ENCODE results near the gene TTC28.

The TTC28 gene

DNA sequence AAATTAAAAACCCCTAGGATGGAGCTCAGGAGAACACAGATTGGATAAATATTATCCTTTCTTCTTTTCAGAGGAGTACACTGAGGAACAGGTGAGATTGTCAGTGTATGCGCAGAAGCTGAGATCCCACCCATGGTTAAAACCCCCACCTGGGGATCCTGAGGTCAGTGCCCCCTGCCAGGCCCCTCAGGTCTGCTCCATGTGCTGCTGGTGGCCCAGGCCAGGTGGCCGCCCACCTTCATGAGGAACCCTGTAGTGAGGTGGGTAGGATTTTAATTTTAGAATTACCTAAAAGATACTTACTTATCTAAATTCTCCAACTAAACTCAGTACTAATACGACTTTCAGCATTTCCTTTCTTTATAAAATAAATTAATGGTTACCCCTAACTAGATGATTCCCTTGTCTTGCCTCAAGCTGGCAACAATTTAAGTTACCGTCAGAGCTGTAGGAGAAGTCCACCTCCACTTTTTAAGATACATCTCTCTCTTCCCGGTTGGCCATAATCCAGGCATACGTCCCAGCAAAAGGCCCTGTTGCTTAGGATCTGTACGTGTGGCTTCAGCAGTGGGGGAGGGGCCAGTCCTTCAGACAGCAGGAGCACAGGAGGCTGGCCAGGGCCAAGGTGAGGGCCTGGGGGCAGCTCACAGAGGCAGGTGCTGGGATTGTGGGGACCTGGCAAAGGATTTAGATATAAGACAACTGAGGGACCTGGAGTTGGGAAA, 699.1 kb downstream of the TTC28 start:
- TF ChIP-seq EP300 (IDR thresholded peaks at IDR 0.05; ENCODE audit: borderline replicate concordance) (no peak), YY1 (IDR thresholded peaks at IDR 0.05; ENCODE audit: low read depth) (no peak), RAD21 (IDR thresholded peaks at IDR 0.05; ENCODE audit: low read depth) (no peak), TEAD4 (IDR thresholded peaks at IDR 0.05) (no peak), EGR1 (IDR thresholded peaks at IDR 0.05) (no peak), TCF12 (IDR thresholded peaks at IDR 0.05; ENCODE audit: low read depth) (no peak)
- TF ChIP-seq, protein P1, sequence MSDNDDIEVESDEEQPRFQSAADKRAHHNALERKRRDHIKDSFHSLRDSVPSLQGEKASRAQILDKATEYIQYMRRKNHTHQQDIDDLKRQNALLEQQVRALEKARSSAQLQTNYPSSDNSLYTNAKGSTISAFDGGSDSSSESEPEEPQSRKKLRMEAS (IDR thresholded peaks at IDR 0.05) = no peak

DNA sequence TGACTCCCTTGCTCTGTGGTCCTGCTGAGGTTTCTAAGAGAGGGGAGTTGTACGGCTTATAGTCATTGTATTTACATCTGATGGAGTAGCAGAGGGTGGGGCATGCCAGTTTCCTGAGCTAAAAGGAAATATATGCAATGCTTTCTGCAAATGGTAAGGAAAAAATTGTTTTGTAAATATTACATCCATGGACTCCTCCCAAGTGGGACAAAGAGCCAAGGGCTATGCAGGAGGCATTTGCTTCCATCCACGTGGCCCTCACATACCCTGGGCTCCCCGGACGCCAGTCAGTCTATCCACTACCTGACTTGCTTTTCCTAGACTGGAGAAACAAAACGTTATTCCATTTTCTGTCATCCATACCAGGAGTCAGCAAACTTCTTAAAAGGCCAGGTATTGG, 700.8 kb downstream of the TTC28 start:
- TF ChIP-seq CREB1 (IDR thresholded peaks at IDR 0.05; ENCODE audit: low read depth) = no peak
- no peak for TF ChIP-seq TEAD4 (IDR thresholded peaks at IDR 0.05)
- no peak for TF ChIP-seq EGR1 (IDR thresholded peaks at IDR 0.05)
- no peak for TF ChIP-seq FOXM1 (IDR thresholded peaks at IDR 0.05; ENCODE audit: borderline replicate concordance, low read depth)
- TF ChIP-seq TCF12 (IDR thresholded peaks at IDR 0.05; ENCODE audit: low read depth) = no peak
- no peak for TF ChIP-seq CEBPB (IDR thresholded peaks at IDR 0.05)
- TF ChIP-seq RAD21 (IDR thresholded peaks at IDR 0.05; ENCODE audit: low read depth) = no peak
- no peak for TF ChIP-seq ZBTB7A (IDR thresholded peaks at IDR 0.05; ENCODE audit: low read depth)
- no peak for TF ChIP-seq TAF1 (IDR thresholded peaks at IDR 0.05; ENCODE audit: low read depth)
- TF ChIP-seq, protein P2, sequence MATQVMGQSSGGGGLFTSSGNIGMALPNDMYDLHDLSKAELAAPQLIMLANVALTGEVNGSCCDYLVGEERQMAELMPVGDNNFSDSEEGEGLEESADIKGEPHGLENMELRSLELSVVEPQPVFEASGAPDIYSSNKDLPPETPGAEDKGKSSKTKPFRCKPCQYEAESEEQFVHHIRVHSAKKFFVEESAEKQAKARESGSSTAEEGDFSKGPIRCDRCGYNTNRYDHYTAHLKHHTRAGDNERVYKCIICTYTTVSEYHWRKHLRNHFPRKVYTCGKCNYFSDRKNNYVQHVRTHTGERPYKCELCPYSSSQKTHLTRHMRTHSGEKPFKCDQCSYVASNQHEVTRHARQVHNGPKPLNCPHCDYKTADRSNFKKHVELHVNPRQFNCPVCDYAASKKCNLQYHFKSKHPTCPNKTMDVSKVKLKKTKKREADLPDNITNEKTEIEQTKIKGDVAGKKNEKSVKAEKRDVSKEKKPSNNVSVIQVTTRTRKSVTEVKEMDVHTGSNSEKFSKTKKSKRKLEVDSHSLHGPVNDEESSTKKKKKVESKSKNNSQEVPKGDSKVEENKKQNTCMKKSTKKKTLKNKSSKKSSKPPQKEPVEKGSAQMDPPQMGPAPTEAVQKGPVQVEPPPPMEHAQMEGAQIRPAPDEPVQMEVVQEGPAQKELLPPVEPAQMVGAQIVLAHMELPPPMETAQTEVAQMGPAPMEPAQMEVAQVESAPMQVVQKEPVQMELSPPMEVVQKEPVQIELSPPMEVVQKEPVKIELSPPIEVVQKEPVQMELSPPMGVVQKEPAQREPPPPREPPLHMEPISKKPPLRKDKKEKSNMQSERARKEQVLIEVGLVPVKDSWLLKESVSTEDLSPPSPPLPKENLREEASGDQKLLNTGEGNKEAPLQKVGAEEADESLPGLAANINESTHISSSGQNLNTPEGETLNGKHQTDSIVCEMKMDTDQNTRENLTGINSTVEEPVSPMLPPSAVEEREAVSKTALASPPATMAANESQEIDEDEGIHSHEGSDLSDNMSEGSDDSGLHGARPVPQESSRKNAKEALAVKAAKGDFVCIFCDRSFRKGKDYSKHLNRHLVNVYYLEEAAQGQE (IDR thresholded peaks at IDR 0.05; ENCODE audit: low read depth) = no peak
- TF ChIP-seq, protein P3, sequence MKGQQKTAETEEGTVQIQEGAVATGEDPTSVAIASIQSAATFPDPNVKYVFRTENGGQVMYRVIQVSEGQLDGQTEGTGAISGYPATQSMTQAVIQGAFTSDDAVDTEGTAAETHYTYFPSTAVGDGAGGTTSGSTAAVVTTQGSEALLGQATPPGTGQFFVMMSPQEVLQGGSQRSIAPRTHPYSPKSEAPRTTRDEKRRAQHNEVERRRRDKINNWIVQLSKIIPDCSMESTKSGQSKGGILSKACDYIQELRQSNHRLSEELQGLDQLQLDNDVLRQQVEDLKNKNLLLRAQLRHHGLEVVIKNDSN (IDR thresholded peaks at IDR 0.05) = no peak
- no peak for TF ChIP-seq EP300 (IDR thresholded peaks at IDR 0.05; ENCODE audit: borderline replicate concordance)
- TF ChIP-seq, protein P1 (IDR thresholded peaks at IDR 0.05) = no peak
- no peak for TF ChIP-seq YY1 (IDR thresholded peaks at IDR 0.05; ENCODE audit: low read depth)
- TF ChIP-seq NFIC (IDR thresholded peaks at IDR 0.05) = no peak

DNA sequence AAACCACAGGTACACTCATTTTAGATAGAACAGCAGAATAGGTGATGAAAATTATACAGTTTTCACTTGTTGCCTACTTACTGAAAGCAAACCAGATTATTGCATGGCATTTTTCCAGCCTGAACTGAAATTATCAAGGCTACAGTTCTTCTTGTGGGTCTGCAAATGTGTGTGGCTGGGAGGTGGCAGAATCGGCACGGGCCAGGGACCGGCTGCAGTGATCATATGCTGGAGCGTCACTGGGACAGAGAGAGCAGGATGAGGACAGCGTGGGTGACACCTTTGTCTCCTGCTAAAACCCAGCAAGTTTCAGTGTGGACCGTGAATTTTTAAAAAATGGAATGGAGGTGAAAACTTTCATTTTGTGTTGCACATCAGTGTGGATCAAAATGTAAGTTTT, 701.3 kb downstream of the TTC28 start:
- no peak for TF ChIP-seq YY1 (IDR thresholded peaks at IDR 0.05; ENCODE audit: low read depth)
- no peak for TF ChIP-seq EP300 (IDR thresholded peaks at IDR 0.05; ENCODE audit: borderline replicate concordance)
- no peak for TF ChIP-seq TAF1 (IDR thresholded peaks at IDR 0.05; ENCODE audit: low read depth)

DNA sequence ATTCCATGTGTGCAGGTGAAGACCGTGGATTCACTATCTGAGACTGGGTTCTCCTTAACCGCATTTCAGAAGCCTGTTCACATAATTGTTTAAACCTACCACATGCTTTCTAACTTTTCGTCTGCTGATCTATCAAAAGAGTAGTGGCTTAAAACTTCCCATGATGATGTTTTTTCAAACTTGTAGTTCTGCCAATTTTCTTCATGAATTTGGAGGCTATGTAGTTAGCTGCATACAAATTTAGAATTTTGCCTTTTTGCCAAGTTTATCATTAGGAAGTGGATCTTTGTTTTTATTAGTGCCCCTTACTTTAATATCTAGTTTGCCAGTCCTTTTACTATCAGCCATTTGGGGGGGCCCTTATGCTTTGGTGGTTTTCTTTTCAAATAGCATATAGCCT, 703.1 kb downstream of the TTC28 start:
- TF ChIP-seq EGR1 (IDR thresholded peaks at IDR 0.05) = no peak
- TF ChIP-seq TAF1 (IDR thresholded peaks at IDR 0.05; ENCODE audit: low read depth) = no peak
- TF ChIP-seq YY1 (IDR thresholded peaks at IDR 0.05; ENCODE audit: low read depth) = no peak
- no peak for TF ChIP-seq CEBPB (IDR thresholded peaks at IDR 0.05)
- no peak for TF ChIP-seq TCF12 (IDR thresholded peaks at IDR 0.05; ENCODE audit: low read depth)
- no peak for TF ChIP-seq NFIC (IDR thresholded peaks at IDR 0.05)

DNA sequence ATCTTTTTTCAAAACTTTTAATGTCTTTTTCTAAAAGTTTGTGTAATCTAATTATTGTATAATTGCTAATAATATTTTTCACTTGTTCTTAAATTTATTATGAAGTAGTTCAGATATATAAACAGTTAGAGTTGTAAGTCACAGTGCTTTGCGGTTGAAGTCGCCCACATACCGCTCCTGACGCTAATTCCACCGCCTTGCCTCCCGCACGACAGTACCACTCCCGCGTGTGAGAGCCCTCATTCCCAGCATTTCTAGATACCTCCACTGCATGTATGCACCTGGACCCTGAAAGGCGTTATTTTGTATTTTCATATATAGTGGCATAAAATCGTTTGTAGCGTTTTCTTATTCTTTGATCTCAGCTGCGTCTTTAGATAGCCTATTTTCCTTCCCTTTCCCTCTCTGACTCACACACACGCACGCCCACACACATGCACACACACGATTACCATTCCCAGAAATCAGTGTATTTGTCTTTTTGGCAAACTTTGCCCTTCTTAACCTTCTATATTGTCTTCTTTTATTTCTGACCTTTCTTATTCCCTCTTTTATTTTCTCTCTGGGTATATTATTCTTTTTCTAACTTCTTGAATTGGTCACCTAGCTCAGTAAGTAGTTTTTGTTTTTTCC, 704.1 kb downstream of the TTC28 start:
- TF ChIP-seq, protein P3 (IDR thresholded peaks at IDR 0.05) = no peak
- no peak for TF ChIP-seq TCF12 (IDR thresholded peaks at IDR 0.05; ENCODE audit: low read depth)
- TF ChIP-seq, protein P1 (IDR thresholded peaks at IDR 0.05) = no peak
- TF ChIP-seq RAD21 (IDR thresholded peaks at IDR 0.05; ENCODE audit: low read depth) = no peak
- TF ChIP-seq CEBPB (IDR thresholded peaks at IDR 0.05) = no peak
- TF ChIP-seq CREB1 (IDR thresholded peaks at IDR 0.05; ENCODE audit: low read depth) = no peak
- no peak for TF ChIP-seq ZBTB7A (IDR thresholded peaks at IDR 0.05; ENCODE audit: low read depth)
- no peak for TF ChIP-seq TEAD4 (IDR thresholded peaks at IDR 0.05)
- TF ChIP-seq, protein P2 (IDR thresholded peaks at IDR 0.05; ENCODE audit: low read depth) = no peak
- TF ChIP-seq EP300 (IDR thresholded peaks at IDR 0.05; ENCODE audit: borderline replicate concordance) = no peak
- no peak for TF ChIP-seq TAF1 (IDR thresholded peaks at IDR 0.05; ENCODE audit: low read depth)
- TF ChIP-seq NFIC (IDR thresholded peaks at IDR 0.05) = no peak
- TF ChIP-seq YY1 (IDR thresholded peaks at IDR 0.05; ENCODE audit: low read depth) = no peak
